ENCODE measurements around the gene FBXL19.
A peak's percentile ranks its signal among the peaks of the same experiment; 100 is the strongest.

The FBXL19 gene

GRCh38 chr16:30894540-30895368 lies 28.6 kb upstream of the FBXL19 start:
- TF ChIP-seq CTCF (IDR thresholded peaks at IDR 0.05; ENCODE audit: insufficient read depth, low read length, missing control alignments), result no peak
- ChIA-PET CTCF (interaction anchor here (1.3 to 9.1 kb wide), 3 partner anchors 11 to 50 kb away, joined by 3 to 116 read pairs (median 6); no protein-coding TSS in a partner anchor), POLR2A (no interaction called here)
- peak overlapping the region; percentile 56 for H3K4me3 ChIP-seq (ENCODE audit: low read depth, low read length)
- DNase-seq (ENCODE audit: low read depth, low spot score), result no peak

GRCh38 chr16:30895627-30896260 lies 27.6 kb upstream of the FBXL19 start:
- CTCF ChIA-PET, result interaction anchor here (1.0 to 9.1 kb wide), 6 partner anchors 10 to 81 kb away, joined by 3 to 116 read pairs (median 4); no protein-coding TSS in a partner anchor
- no peak for DNase-seq (ENCODE audit: low read depth, low spot score)
- no peak for TF ChIP-seq CTCF (IDR thresholded peaks at IDR 0.05; ENCODE audit: insufficient read depth, low read length, missing control alignments)
- POLR2A ChIA-PET, result interaction anchor here (0.7 to 2.6 kb wide), 7 partner anchors 9 to 120 kb away, joined by 3 to 8 read pairs (median 5); no protein-coding TSS in a partner anchor
- peak overlapping the region; percentile 75 for H3K4me3 ChIP-seq (ENCODE audit: low read depth, low read length)

GRCh38 chr16:30896261-30896888 lies 27.0 kb upstream of the FBXL19 start, which contains the start of gene CTF1:
TSS of gene CTF1 (plus strand) at chr16:30896614. CDS start at chr16:30896644, 30 bp downstream.
- ChIA-PET CTCF (interaction anchor here (1.0 to 9.1 kb wide), 6 partner anchors 21 to 91 kb away, joined by 3 to 116 read pairs (median 4); no protein-coding TSS in a partner anchor), POLR2A (interaction anchor here (0.7 to 2.6 kb wide), 7 partner anchors 8 to 121 kb away, joined by 3 to 8 read pairs (median 5); no protein-coding TSS in a partner anchor)
- peak; percentile 75 for DNase-seq (ENCODE audit: low read depth, low spot score)
- TF ChIP-seq CTCF (IDR thresholded peaks at IDR 0.05; ENCODE audit: insufficient read depth, low read length, missing control alignments), result no peak
- peak within 1 kb of the TSS; percentile 75 for H3K4me3 ChIP-seq (ENCODE audit: low read depth, low read length)

GRCh38 chr16:30896889-30897733 lies 26.3 kb upstream of the FBXL19 start:
- no peak for TF ChIP-seq CTCF (IDR thresholded peaks at IDR 0.05; ENCODE audit: insufficient read depth, low read length, missing control alignments)
- ChIA-PET POLR2A (interaction anchor here (1.3 to 2.6 kb wide), 3 partner anchors 16 to 92 kb away, joined by 5 to 8 read pairs (median 7); no protein-coding TSS in a partner anchor), CTCF (interaction anchor here (1.0 to 9.1 kb wide), 6 partner anchors 20 to 91 kb away, joined by 3 to 116 read pairs (median 4); no protein-coding TSS in a partner anchor)
- peak overlapping the region; percentile 75 for H3K4me3 ChIP-seq (ENCODE audit: low read depth, low read length)
- DNase-seq (ENCODE audit: low read depth, low spot score), result no peak

GRCh38 chr16:30899794-30900193 lies 23.6 kb upstream of the FBXL19 start:
- H3K4me3 ChIP-seq (ENCODE audit: low read depth, low read length), result no peak overlapping the region
- DNase-seq (ENCODE audit: low read depth, low spot score), result no peak
- ChIA-PET CTCF (interaction anchor here (1.3 to 9.1 kb wide), 3 partner anchors 13 to 55 kb away, joined by 4 to 116 read pairs (median 41); no protein-coding TSS in a partner anchor), POLR2A (no interaction called here)
- TF ChIP-seq CTCF (IDR thresholded peaks at IDR 0.05; ENCODE audit: insufficient read depth, low read length, missing control alignments), result no peak
